Hepatocyte (in vitro differentiated cells): ENCODE data around the gene TSPYL4. TPM values are rescaled to one million over a fixed set of nuclear protein-coding genes. Genes with fewer than 3 reads are reported as not detected.
"Not testable (repeated sequence)": the region's sequence is repeated elsewhere in the genome, so short reads cannot be mapped to it uniquely, and the experiment has no call there.

Experiments used
- DNase-seq: peaks from one replicate; pipeline ENCODE4 v3.0.0-alpha.2; 2016; ENCODE audit warnings: low spot score
- H2AFZ ChIP-seq: fragments of 200-600 bp; sonication (generic); 2 replicates; pipeline ENCODE4 v1.6.0; 2016; ENCODE audit warnings: antibody characterized with exemption, mild to moderate bottlenecking
- H3K27ac ChIP-seq: fragments of 200-600 bp; sonication (generic); 2 replicates; pipeline ENCODE4 v1.5.1; 2016; ENCODE audit warnings: mild to moderate bottlenecking
- H3K27me3 ChIP-seq: fragments of 200-600 bp; sonication (generic); 2 replicates; pipeline ENCODE4 v1.6.1; 2016
- H3K36me3 ChIP-seq: fragments of 200-600 bp; sonication (generic); replicated peaks from 2 replicates; pipeline ENCODE4 v1.5.1; 2016; ENCODE audit warnings: low read depth; ENCODE audit not compliant: insufficient read depth
- H3K4me1 ChIP-seq: fragments of 200-600 bp; sonication (generic); 2 replicates; pipeline ENCODE4 v1.5.1; 2016; ENCODE audit warnings: mild to moderate bottlenecking, moderate library complexity; ENCODE audit not compliant: insufficient read depth
- H3K4me2 ChIP-seq: fragments of 200-600 bp; sonication (generic); 2 replicates; pipeline ENCODE4 v1.6.0; 2016
- H3K4me3 ChIP-seq: fragments of 200-600 bp; sonication (generic); 2 replicates; pipeline ENCODE4 v1.5.1; 2016; ENCODE audit warnings: mild to moderate bottlenecking
- H3K79me2 ChIP-seq: fragments of 200-600 bp; sonication (generic); 2 replicates; pipeline ENCODE4 v1.6.0; 2017; ENCODE audit warnings: mild to moderate bottlenecking
- H3K9me2 ChIP-seq: fragments of 200-600 bp; sonication (generic); replicated peaks from 2 replicates; pipeline ENCODE4 v1.6.0; 2017; ENCODE audit warnings: mild to moderate bottlenecking; ENCODE audit not compliant: insufficient read depth
- H3K9me3 ChIP-seq: fragments of 200-600 bp; sonication (generic); 2 replicates; pipeline ENCODE4 v1.5.1; 2016; ENCODE audit warnings: low read depth, mild to moderate bottlenecking
- H4K20me1 ChIP-seq: fragments of 200-600 bp; sonication (generic); 2 replicates; pipeline ENCODE4 v1.6.0; 2016; ENCODE audit warnings: mild to moderate bottlenecking; ENCODE audit not compliant: insufficient read depth, poor library complexity, severe bottlenecking
- EZH2 ChIP-seq: fragments of 200-600 bp; sonication (generic); IDR thresholded peaks from 2 replicates; pipeline ENCODE4 v1.6.1; 2016; ENCODE audit warnings: antibody characterized with exemption, mild to moderate bottlenecking, borderline replicate concordance
- EZH2phosphoT487 ChIP-seq: fragments of 200-600 bp; sonication (generic); IDR thresholded peaks from one replicate; pipeline ENCODE4 v1.6.1; 2018; ENCODE audit warnings: antibody characterized with exemption, mild to moderate bottlenecking, low read depth, moderate library complexity; ENCODE audit not compliant: unreplicated experiment, severe bottlenecking
- WGBS: methylation state at CpG from one replicate; pipeline ENCODE4 v1.1.6; 2016; ENCODE audit warnings: low lambda C conversion rate; ENCODE audit errors: missing lambda C conversion rate; 5-methylcytosine and 5-hydroxymethylcytosine counted together
- polyA plus RNA-seq: library from polyadenylated mRNA; unstranded; fragments of >200 nt; fragmentation: Nextera tagmentation; extraction: Ambion mirVana; gene quantifications from 2 replicates; pipeline ENCODE4 v1.2.1, GENCODE V29; 2016
- total RNA-seq: library from RNA; depleted of rRNA; stranded (reverse); fragments of >200 nt; gene quantifications from 2 replicates; pipeline ENCODE4 v1.2.3, GENCODE V29; 2014
- TF ChIP-seq, protein P1 (sequence below): fragments of 200-600 bp; sonication (generic); IDR thresholded peaks from 2 replicates; pipeline ENCODE4 v1.5.1; 2016; ENCODE audit warnings: antibody characterized with exemption, mild to moderate bottlenecking; ENCODE audit not compliant: poor library complexity

TSPYL4 gene
- total and polyA plus RNA-seq, 2 experiments from 2014 or later: 11.9 to 25.3 TPM

DNA sequence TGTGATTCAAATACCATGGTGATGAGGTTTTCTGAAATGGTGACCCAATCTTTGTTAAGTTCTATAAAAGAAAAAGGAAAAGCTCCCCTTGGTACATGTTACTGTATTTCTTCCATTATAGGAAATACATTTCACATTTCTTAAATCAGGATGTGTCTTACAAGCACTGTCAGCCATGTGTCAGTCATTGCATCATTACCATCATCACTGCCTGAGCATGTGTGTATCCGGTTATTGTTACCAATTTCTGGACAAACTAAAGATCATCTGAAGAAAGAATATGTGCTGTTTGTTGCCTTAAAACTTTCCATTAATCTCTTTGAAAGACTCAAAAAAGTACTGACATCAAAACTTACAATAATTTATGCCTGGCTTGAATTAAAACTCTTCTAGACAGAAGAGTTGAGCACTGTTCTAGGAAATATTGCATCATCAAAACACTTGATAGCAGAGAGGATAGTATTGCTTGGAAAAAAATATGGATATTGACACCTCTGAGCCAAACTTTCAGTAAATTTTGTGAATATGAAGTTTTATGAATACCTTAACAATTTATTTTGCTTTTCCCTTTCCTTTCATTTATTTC lies 33.0 kb upstream of the TSPYL4 start:
- Histone ChIP-seq H3K4me2 (no peak overlapping the region), H3K4me1 (no peaks in the 10 kb centered on the region), H3K36me3 (no peaks in the 10 kb centered on the region), H4K20me1 (no peaks in the 10 kb centered on the region), H3K9me2 (no peaks in the 10 kb centered on the region), H3K4me3 (no peak overlapping the region), H2AFZ (no peak overlapping the region), H3K27me3 (no peaks in the 10 kb centered on the region), H3K79me2 (peaks cover 11% of the 10 kb centered on the region), H3K27ac (no peak overlapping the region), H3K9me3 (no peaks in the 10 kb centered on the region)
- WGBS: 92% methylated on average over 1 of the region's 1 CpG
- DNase-seq: no peak
- TF ChIP-seq, protein P1, sequence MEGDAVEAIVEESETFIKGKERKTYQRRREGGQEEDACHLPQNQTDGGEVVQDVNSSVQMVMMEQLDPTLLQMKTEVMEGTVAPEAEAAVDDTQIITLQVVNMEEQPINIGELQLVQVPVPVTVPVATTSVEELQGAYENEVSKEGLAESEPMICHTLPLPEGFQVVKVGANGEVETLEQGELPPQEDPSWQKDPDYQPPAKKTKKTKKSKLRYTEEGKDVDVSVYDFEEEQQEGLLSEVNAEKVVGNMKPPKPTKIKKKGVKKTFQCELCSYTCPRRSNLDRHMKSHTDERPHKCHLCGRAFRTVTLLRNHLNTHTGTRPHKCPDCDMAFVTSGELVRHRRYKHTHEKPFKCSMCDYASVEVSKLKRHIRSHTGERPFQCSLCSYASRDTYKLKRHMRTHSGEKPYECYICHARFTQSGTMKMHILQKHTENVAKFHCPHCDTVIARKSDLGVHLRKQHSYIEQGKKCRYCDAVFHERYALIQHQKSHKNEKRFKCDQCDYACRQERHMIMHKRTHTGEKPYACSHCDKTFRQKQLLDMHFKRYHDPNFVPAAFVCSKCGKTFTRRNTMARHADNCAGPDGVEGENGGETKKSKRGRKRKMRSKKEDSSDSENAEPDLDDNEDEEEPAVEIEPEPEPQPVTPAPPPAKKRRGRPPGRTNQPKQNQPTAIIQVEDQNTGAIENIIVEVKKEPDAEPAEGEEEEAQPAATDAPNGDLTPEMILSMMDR: no peak
- TF ChIP-seq EZH2phosphoT487 (no peak), EZH2 (no peak)

DNA sequence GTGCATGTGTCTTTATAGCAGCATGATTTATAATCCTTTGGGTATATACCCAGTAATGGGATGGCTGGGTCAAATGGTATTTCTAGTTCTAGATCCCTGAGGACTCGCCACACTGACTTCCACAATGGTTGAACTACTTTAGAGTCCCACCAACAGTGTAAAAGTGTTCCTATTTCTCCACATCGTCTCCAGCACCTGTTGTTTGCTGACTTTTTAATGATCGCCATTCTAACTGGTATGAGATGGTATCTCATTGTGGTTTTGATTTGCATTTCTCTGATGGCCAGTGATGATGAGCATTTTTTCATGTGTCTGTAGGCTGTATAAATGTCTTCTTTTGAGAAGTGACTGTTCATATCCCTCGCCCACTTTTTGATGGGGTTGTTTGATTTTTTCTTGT lies 31.1 kb upstream of the TSPYL4 start:
- not testable (repeated sequence) for DNase-seq, H3K4me3 ChIP-seq, H2AFZ ChIP-seq, H3K27me3 ChIP-seq, H3K9me2 ChIP-seq, H4K20me1 ChIP-seq, H3K4me1 ChIP-seq, H3K27ac ChIP-seq, H3K9me3 ChIP-seq, H3K36me3 ChIP-seq, H3K4me2 ChIP-seq
- H3K79me2 ChIP-seq: peaks cover 26% of the 10 kb centered on the region
- WGBS: 97% methylated on average over 4 of the region's 4 CpGs

DNA sequence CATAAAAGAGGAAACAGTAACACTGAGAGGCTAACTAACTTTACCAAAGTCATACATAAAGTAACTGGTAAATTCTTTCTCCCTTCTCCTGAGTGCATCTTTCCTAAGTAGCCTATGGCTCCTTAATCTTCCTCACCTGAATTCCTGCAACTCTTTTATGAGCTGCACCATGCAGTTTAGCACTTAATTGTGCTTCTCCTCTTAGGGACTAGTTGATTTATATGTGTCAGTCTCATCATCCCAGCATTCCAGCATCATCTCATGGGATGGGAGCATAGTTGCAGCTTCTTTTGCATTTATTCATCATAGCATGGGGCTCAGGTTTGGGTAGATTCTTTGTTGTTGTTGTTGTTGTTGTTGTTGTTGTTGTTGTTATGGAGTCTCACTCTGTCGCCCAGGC lies 29.3 kb upstream of the TSPYL4 start:
- WGBS: 100% methylated on average over 1 of the region's 1 CpG

DNA sequence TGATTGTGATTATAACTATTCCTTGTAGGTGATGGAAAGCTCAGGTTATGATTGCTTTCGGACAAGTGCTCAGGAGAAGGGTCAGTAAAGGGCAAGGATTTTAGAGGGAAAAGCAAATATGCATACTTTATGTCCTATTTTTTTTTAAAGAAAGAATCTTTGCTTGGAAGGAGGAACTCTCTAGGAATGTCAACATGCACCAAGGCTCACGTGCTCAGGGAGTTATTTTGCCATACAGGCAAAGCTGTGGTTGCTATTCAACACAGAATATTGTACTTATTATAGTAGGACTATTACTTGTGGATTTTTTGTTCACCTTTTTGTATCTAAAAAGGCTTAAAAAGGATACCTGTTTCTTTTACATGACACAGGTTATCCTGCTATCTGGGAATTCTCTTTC lies 28.8 kb upstream of the TSPYL4 start:
- Histone ChIP-seq H3K4me3 (no peak overlapping the region), H4K20me1 (peaks cover 13% of the 10 kb centered on the region), H3K36me3 (no peaks in the 10 kb centered on the region), H3K27ac (no peak overlapping the region), H3K4me1 (peaks cover 17% of the 10 kb centered on the region), H3K4me2 (no peak overlapping the region), H2AFZ (no peak overlapping the region), H3K9me3 (no peaks in the 10 kb centered on the region), H3K27me3 (no peaks in the 10 kb centered on the region), H3K9me2 (no peaks in the 10 kb centered on the region), H3K79me2 (peaks cover 40% of the 10 kb centered on the region)
- 61% methylated on average over 2 of the region's 2 CpGs for WGBS
- no peak for DNase-seq
- TF ChIP-seq EZH2phosphoT487: no peak
- no peak for TF ChIP-seq EZH2
- TF ChIP-seq, protein P1: no peak

More for the DNA sequence above, 29.3 kb upstream of the TSPYL4 start:
- Histone ChIP-seq H3K4me2 (no peak overlapping the region), H3K4me1 (peaks cover 12% of the 10 kb centered on the region), H3K27ac (no peak overlapping the region), H4K20me1 (peaks cover 8% of the 10 kb centered on the region), H3K36me3 (no peaks in the 10 kb centered on the region), H2AFZ (no peak overlapping the region), H3K4me3 (no peak overlapping the region), H3K27me3 (no peaks in the 10 kb centered on the region), H3K9me3 (no peaks in the 10 kb centered on the region), H3K9me2 (no peaks in the 10 kb centered on the region), H3K79me2 (peaks cover 35% of the 10 kb centered on the region)
- DNase-seq: no peak
- TF ChIP-seq, protein P1: no peak
- TF ChIP-seq EZH2phosphoT487: no peak
- TF ChIP-seq EZH2: no peak
